ENCODE measurements around the gene ZC3H18. TPM values are rescaled to one million over a fixed set of nuclear protein-coding genes. Genes with fewer than 3 reads are reported as not detected.
A peak's percentile ranks its signal among the peaks of the same experiment; 100 is the strongest.

ZC3H18 gene
- total and polyA plus RNA-seq, 2 donors from 2014 or later = 11.4 to 38.2 TPM

DNA sequence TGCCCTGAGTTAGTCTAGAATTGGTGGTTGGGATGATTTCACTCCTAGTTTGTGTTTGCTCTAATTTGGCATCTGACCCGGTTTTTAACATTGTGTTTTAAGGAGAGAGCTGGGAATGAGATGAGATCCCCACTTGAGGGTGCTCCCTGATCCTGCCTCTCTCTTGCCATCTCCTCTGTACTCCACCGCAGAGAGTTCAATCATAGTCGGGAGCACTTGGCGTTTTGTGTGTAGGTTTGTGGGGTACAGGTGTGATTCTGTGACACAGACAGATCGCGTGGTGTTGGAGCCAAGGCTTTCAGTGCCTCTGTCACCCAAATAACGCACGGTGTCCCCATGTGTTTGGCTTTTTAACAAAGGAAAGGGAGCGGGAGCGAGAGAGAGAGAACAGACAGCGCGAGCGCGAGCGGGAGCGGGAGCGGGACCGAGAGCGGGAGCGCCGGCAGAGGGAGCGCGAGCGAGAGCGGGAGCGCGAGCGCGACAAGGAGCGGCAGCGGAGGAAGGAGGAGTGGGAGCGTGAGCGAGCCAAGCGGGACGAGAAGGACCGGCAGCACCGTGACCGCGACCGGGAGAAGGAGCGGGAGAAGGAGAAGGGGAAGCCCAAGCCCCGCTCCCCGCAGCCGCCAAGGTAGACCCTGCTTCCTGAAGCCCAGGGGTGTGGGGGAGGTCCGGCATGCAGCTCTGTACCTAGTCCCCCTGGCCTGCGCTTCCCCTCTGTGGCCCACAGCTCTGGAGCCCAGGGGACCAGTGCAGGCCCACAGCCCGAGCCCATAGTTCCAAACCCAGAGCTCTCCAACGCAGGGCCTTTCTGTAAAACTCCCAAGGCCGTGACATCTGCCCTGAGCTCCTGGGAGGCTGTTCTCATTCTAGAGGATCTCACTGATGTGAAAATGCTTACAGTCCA is 41.0 kb downstream of the ZC3H18 start:
- H3K9me3 ChIP-seq (ENCODE audit: control insufficient read depth in 2 of 3, insufficient read depth in 1 of 3, low read length in 3 of 3) = no peaks in the 10 kb centered on the region
- H3K36me3 ChIP-seq (ENCODE audit: control insufficient read depth in 2 of 3, insufficient read depth in 3 of 3, low read length in 3 of 3) = peaks cover 0 to 31% (median 23%) of the 10 kb centered on the region in 3 donors
- H3K9ac ChIP-seq (ENCODE audit: low read length in 3 of 3) = no peak overlapping the region
- no peak overlapping the region for H3K4me3 ChIP-seq (ENCODE audit: low read length in 3 of 3)
- TF ChIP-seq, protein P1, sequence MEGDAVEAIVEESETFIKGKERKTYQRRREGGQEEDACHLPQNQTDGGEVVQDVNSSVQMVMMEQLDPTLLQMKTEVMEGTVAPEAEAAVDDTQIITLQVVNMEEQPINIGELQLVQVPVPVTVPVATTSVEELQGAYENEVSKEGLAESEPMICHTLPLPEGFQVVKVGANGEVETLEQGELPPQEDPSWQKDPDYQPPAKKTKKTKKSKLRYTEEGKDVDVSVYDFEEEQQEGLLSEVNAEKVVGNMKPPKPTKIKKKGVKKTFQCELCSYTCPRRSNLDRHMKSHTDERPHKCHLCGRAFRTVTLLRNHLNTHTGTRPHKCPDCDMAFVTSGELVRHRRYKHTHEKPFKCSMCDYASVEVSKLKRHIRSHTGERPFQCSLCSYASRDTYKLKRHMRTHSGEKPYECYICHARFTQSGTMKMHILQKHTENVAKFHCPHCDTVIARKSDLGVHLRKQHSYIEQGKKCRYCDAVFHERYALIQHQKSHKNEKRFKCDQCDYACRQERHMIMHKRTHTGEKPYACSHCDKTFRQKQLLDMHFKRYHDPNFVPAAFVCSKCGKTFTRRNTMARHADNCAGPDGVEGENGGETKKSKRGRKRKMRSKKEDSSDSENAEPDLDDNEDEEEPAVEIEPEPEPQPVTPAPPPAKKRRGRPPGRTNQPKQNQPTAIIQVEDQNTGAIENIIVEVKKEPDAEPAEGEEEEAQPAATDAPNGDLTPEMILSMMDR (IDR thresholded peaks at IDR 0.05; ENCODE audit: borderline replicate concordance, extremely low read depth, insufficient read depth) = no peak
- peak in 4 of 5 donors; percentile 82 to 94 (median 86) for DNase-seq
- no peaks in the 10 kb centered on the region for H3K4me1 ChIP-seq (ENCODE audit: control insufficient read depth in 2 of 3, insufficient read depth in 2 of 3, low read depth in 1 of 3, low read length in 3 of 3)
- no peak for FAIRE-seq
- no peaks in the 10 kb centered on the region for H3K27me3 ChIP-seq (ENCODE audit: control insufficient read depth, insufficient read depth, low read length)
- intact Hi-C loops (cut with DNase I) = no loop called here
- no peak overlapping the region for H3K27ac ChIP-seq (ENCODE audit: low read depth in 2 of 2, low read length in 2 of 2)

DNA sequence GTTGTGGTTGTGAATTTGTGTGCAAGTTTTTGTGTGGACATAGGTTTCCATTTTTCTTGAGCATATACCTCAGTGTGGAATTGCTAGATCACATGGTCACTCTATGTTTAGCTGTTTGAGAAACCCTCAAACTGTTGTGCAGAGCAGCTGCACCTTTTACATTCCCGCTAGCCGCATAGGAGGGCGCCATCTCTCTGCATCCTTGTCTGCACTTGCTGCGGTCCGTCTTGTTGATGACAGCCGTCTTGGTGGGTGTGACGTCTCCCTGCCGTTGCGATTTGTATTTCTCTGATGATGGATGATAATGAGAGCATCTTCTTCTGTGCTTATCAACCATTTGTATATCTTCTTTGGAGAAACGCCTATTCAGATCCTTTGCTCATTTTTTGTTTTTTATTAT is 43.1 kb downstream of the ZC3H18 start:
- DNase-seq (no peak), FAIRE-seq (no peak)
- Histone ChIP-seq H3K36me3 (ENCODE audit: control insufficient read depth in 2 of 3, insufficient read depth in 3 of 3, low read length in 3 of 3) (peaks cover 0 to 24% (median 15%) of the 10 kb centered on the region in 3 donors), H3K9me3 (ENCODE audit: control insufficient read depth in 2 of 3, insufficient read depth in 1 of 3, low read length in 3 of 3) (no peaks in the 10 kb centered on the region), H3K4me3 (ENCODE audit: low read length in 3 of 3) (no peak overlapping the region), H3K27ac (ENCODE audit: low read depth in 2 of 2, low read length in 2 of 2) (no peak overlapping the region), H3K4me1 (ENCODE audit: control insufficient read depth in 2 of 3, insufficient read depth in 2 of 3, low read depth in 1 of 3, low read length in 3 of 3) (no peaks in the 10 kb centered on the region), H3K9ac (ENCODE audit: low read length in 3 of 3) (no peak overlapping the region), H3K27me3 (ENCODE audit: control insufficient read depth, insufficient read depth, low read length) (no peaks in the 10 kb centered on the region)
- intact Hi-C loops (cut with DNase I) = no loop called here
- TF ChIP-seq, protein P1 (IDR thresholded peaks at IDR 0.05; ENCODE audit: borderline replicate concordance, extremely low read depth, insufficient read depth) = no peak

DNA sequence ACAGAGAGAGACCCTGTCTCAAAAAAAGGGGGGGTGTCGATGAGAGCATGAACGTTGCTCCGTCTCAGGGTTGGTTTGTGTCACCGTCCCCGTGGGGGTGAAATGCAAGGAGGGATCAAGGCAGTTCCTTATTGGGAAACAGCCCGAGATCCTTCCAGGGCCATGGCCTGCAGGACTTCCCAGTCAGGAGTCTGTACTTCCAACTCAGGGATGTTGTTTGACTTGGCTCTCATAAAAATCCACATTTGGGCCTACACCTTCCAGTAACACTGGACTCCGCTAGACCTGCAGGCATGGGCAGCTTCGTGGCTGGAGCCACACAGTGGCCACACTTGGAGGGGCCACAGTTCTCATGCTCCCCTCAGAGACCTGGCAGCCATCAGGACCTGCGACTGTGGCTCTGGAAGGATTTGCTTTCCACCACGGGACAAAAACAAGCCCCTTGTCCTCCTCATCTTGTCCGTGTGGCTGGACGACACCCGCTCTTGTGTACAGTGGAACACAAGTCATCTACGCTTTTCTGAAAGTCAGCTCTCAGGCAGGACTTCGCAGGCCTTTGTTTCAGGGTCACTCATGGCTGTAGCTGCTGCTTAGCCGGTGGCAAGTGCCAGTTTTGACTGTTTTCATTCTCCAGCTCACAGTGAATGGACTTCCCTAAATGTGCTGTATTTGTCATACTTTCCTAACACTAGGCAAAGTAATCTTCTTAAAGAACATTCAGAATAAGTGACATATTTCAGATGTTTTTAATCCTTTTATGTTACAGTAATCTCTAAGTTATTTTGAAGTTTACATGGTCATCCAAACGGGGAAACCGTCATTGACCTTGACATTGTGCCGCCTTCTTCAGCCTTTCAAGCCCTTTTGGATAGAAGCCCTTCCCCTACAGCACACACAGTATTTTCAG is 44.0 kb downstream of the ZC3H18 start:
- no peak overlapping the region for H3K27ac ChIP-seq (ENCODE audit: low read depth in 2 of 2, low read length in 2 of 2)
- H3K9ac ChIP-seq (ENCODE audit: low read length in 3 of 3) = no peak overlapping the region
- H3K9me3 ChIP-seq (ENCODE audit: control insufficient read depth in 2 of 3, insufficient read depth in 1 of 3, low read length in 3 of 3) = no peaks in the 10 kb centered on the region
- TF ChIP-seq, protein P1 (IDR thresholded peaks at IDR 0.05; ENCODE audit: borderline replicate concordance, extremely low read depth, insufficient read depth) = no peak
- intact Hi-C loops (cut with DNase I) = no loop called here
- FAIRE-seq = no peak
- no peak for DNase-seq
- H3K4me3 ChIP-seq (ENCODE audit: low read length in 3 of 3) = no peak overlapping the region
- no peaks in the 10 kb centered on the region for H3K27me3 ChIP-seq (ENCODE audit: control insufficient read depth, insufficient read depth, low read length)
- H3K36me3 ChIP-seq (ENCODE audit: control insufficient read depth in 2 of 3, insufficient read depth in 3 of 3, low read length in 3 of 3) = peaks cover 0 to 24% (median 15%) of the 10 kb centered on the region in 3 donors
- no peaks in the 10 kb centered on the region for H3K4me1 ChIP-seq (ENCODE audit: control insufficient read depth in 2 of 3, insufficient read depth in 2 of 3, low read depth in 1 of 3, low read length in 3 of 3)

Data from kidney (tissue), 14 donors.